Endothelial cell of umbilical vein (primary cell): Measurements from ENCODE around the gene ZC3HAV1L. TPM values are rescaled to one million over a fixed set of nuclear protein-coding genes. Genes with fewer than 3 reads are reported as not detected.

ENCODE experiments used
- BruUV-seq: library from RNA; stranded (reverse); fragments of 400-500 nt; replicated peaks from 2 replicates; lab custom pipeline; 2021; lab: Mats Ljungman, UMichigan
- CTCF ChIA-PET: fragments of 300-600, 350-600 bp; sonication (Branson Sonifier 250); formaldehyde crosslinking; loops from one replicate; lab custom pipeline; 2021; ENCODE audit warnings: antibody characterized with exemption, inconsistent platforms; lab: Charles Lee
- POLR2A ChIA-PET: fragments of 300-600, 350-600 bp; sonication (Branson Sonifier 250); formaldehyde crosslinking; loops from one replicate; lab custom pipeline; 2021; ENCODE audit warnings: antibody characterized with exemption, inconsistent platforms; lab: Charles Lee
- DNase-seq: peaks from one replicate; pipeline ENCODE4 v3.0.0-alpha.2; 2011; ENCODE audit warnings: low read depth, low spot score
- FAIRE-seq: peaks from 2 replicates; lab custom pipeline; 2011; peaks lifted over from hg19 to GRCh38; lab: Jason Lieb, UNC
- H2AFZ ChIP-seq: 2 replicates; pipeline ENCODE4 v1.6.0; 2012; ENCODE audit warnings: low read depth, low read length, control low read depth, inconsistent platforms
- H3K27ac ChIP-seq: 2 replicates; pipeline ENCODE4 v1.5.1; 2011; ENCODE audit warnings: low read depth, mild to moderate bottlenecking, control low read depth, low read length, moderate library complexity; ENCODE audit not compliant: insufficient read depth
- H3K27me3 ChIP-seq, 2 experiments: 2 replicates each; pipeline versions ENCODE4 v1.6.0 to v1.6.1; 2011; ENCODE audit warnings: low read length in 2 of 2, mixed read lengths in 1 of 2; ENCODE audit not compliant: control insufficient read depth in 2 of 2, insufficient read depth in 2 of 2
- H3K36me3 ChIP-seq, 2 experiments: 2 replicates in 1 of 2; 3 replicates in 1 of 2; pipeline ENCODE4 v1.5.1; 2011; ENCODE audit warnings: low read length in 2 of 2, mild to moderate bottlenecking in 1 of 2, moderate library complexity in 1 of 2; ENCODE audit not compliant: control insufficient read depth in 2 of 2, insufficient read depth in 2 of 2; ENCODE audit errors: extremely low read depth in 1 of 2
- H3K4me1 ChIP-seq: 3 replicates; pipeline ENCODE4 v1.5.1; 2011; ENCODE audit warnings: mild to moderate bottlenecking, low read length; ENCODE audit not compliant: control insufficient read depth, insufficient read depth; ENCODE audit errors: extremely low read depth
- H3K4me2 ChIP-seq: 2 replicates; pipeline ENCODE4 v1.6.1; 2011; ENCODE audit warnings: low read length, control low read depth, mixed read lengths; ENCODE audit not compliant: insufficient read depth
- H3K4me3 ChIP-seq, 3 experiments: fragments of 200-600 bp in 1 of 3; sonication (generic), shearing (Covaris generic) in 1 of 3; replicated peaks in 1 of 3; 2 replicates each; pipeline ENCODE4 v1.5.1; 2011 to 2016; ENCODE audit warnings: control low read depth in 3 of 3, low read length in 3 of 3, mild to moderate bottlenecking in 2 of 3, inconsistent platforms in 1 of 3, low read depth in 1 of 3, moderate library complexity in 1 of 3; ENCODE audit not compliant: insufficient read depth in 1 of 3
- H3K79me2 ChIP-seq: 2 replicates; pipeline ENCODE4 v1.6.0; 2012; ENCODE audit warnings: low read length, inconsistent platforms; ENCODE audit not compliant: control insufficient read depth, insufficient read depth
- H3K9ac ChIP-seq: replicated peaks from 2 replicates; pipeline ENCODE3; 2011; ENCODE audit warnings: low read length, control low read depth; ENCODE audit not compliant: insufficient read depth; ENCODE audit errors: extremely low read depth
- H3K9me1 ChIP-seq: replicated peaks from 3 replicates; pipeline ENCODE4 v1.6.0; 2011; ENCODE audit warnings: mild to moderate bottlenecking, low read length; ENCODE audit not compliant: control insufficient read depth, insufficient read depth; ENCODE audit errors: extremely low read depth
- H3K9me3 ChIP-seq: replicated peaks from 2 replicates; pipeline ENCODE4 v1.5.1; 2012; ENCODE audit warnings: low read length, inconsistent platforms; ENCODE audit not compliant: control insufficient read depth, insufficient read depth
- H4K20me1 ChIP-seq: replicated peaks from 2 replicates; pipeline ENCODE3; 2011; ENCODE audit warnings: mild to moderate bottlenecking, low read length; ENCODE audit not compliant: control insufficient read depth, insufficient read depth; ENCODE audit errors: extremely low read depth
- CTCF ChIP-seq, 2 donors: IDR thresholded peaks; 1 replicate in 1 of 2; 2 replicates in 1 of 2; pipeline ENCODE4 v1.5.1; 2011; ENCODE audit warnings: low read length in 2 of 2, mild to moderate bottlenecking in 2 of 2, moderate library complexity in 2 of 2, control low read depth in 1 of 2, inconsistent platforms in 1 of 2, low read depth in 1 of 2; ENCODE audit not compliant: insufficient read depth in 1 of 2; ENCODE audit errors: extremely low read depth in 1 of 2
- EZH2 ChIP-seq: IDR thresholded peaks from 2 replicates; pipeline ENCODE4 v1.6.1; 2012; ENCODE audit warnings: borderline replicate concordance, low read depth, mild to moderate bottlenecking, moderate library complexity, low read length, inconsistent platforms; ENCODE audit not compliant: severe bottlenecking
- FOS ChIP-seq: IDR thresholded peaks from 2 replicates; pipeline ENCODE4 v1.6.1; 2011; ENCODE audit warnings: mild to moderate bottlenecking, low read length, moderate library complexity, borderline replicate concordance; ENCODE audit not compliant: insufficient read depth
- GATA2 ChIP-seq: IDR thresholded peaks from 2 replicates; pipeline ENCODE4 v1.7.0; 2011; ENCODE audit warnings: low read depth, mild to moderate bottlenecking, moderate library complexity, mixed read lengths, low read length; ENCODE audit not compliant: insufficient read length, insufficient read depth
- JUN ChIP-seq: IDR thresholded peaks from 2 replicates; pipeline ENCODE4 v1.6.1; 2011; ENCODE audit warnings: borderline replicate concordance, low read depth; ENCODE audit not compliant: insufficient read length, insufficient read depth
- MAX ChIP-seq: IDR thresholded peaks from 2 replicates; pipeline ENCODE4 v1.6.1; 2011; ENCODE audit not compliant: insufficient read depth, insufficient read length
- MYC ChIP-seq: IDR thresholded peaks from one replicate; pipeline ENCODE4 v1.6.1; 2011; ENCODE audit warnings: mild to moderate bottlenecking, low read depth, low read length
- POLR2A ChIP-seq: IDR thresholded peaks from 2 replicates; pipeline ENCODE4 v1.6.1; 2012; ENCODE audit warnings: low read depth, mild to moderate bottlenecking, control low read depth, low read length
- POLR2AphosphoS5 ChIP-seq: IDR thresholded peaks from 2 replicates; pipeline ENCODE4 v1.6.1; 2012; ENCODE audit warnings: low read depth, mild to moderate bottlenecking, control low read depth, low read length, moderate library complexity; ENCODE audit not compliant: insufficient read depth
- dilution Hi-C: fragments of 300-500 bp; cut with MboI; formaldehyde crosslinking; loops from one replicate; pipeline ENCODE4 v1.15.0; 2019; ENCODE audit warnings: low sequenced_read_pairs; ENCODE audit not compliant: extremely low pct_ligation_motif_present
- intact Hi-C: fragments of 100-400 bp; cut with micrococcal nuclease; formaldehyde crosslinking; loops from one replicate; pipeline ENCODE4 v1.10.0; 2022
- polyA plus RNA-seq, 4 experiments: library from polyadenylated mRNA; depleted of rRNA in 3 of 4; stranded (reverse) in 3 of 4; unstranded in 1 of 4; fragments of >200 nt; gene quantifications; 2 replicates each; pipeline versions ENCODE4 v1.2.1 to v1.2.3, GENCODE V29; 2011 to 2012; ENCODE audit warnings: missing spikeins in 1 of 4
- total RNA-seq: library from RNA; stranded (reverse); gene quantifications from 2 replicates; pipeline ENCODE4 v1.2.3, GENCODE V29; 2021

ZC3HAV1L gene
- total and polyA plus RNA-seq, 2 donors (not counting 3 experiments of a cell fraction or from before 2014, with no cell fraction given), result 15.9 to 25.7 TPM

GRCh38 chr7:138992052-138992531, 43.8 kb downstream of the ZC3HAV1L start:
- Histone ChIP-seq H3K4me1 (no peaks in the 10 kb centered on the region), H3K36me3 (no peaks in the 10 kb centered on the region), H3K27ac (no peak overlapping the region), H2AFZ (no peak overlapping the region), H3K4me2 (no peak overlapping the region), H3K27me3 (peaks cover 7 to 8% of the 10 kb centered on the region in 2 experiments), H3K9ac (no peak overlapping the region), H3K79me2 (no peaks in the 10 kb centered on the region), H3K9me1 (no peaks in the 10 kb centered on the region), H4K20me1 (no peaks in the 10 kb centered on the region), H3K4me3 (no peak overlapping the region), H3K9me3 (peaks cover 3% of the 10 kb centered on the region)
- CTCF ChIA-PET, result no interaction called here
- TF ChIP-seq CTCF (IDR thresholded peaks at IDR 0.05; ENCODE audit: extremely low read depth in 1 of 2, insufficient read depth in 1 of 2, low read depth in 1 of 2, low read length in 2 of 2), result no peak
- no peak for TF ChIP-seq POLR2A
- no peak for TF ChIP-seq POLR2AphosphoS5
- no peak for TF ChIP-seq MYC
- TF ChIP-seq FOS, result no peak
- POLR2A ChIA-PET, result no interaction called here
- DNase-seq (no peak), FAIRE-seq (no peak)
- intact Hi-C loops, result no loop called here
- dilution Hi-C loops, result no loop called here
- BruUV-seq, result no TSS peak

- H3K9ac ChIP-seq, result no peak overlapping the region
- peaks cover 7 to 8% of the 10 kb centered on the region in 2 experiments for H3K27me3 ChIP-seq
- FAIRE-seq (no peak), DNase-seq (no peak)
- no peak overlapping the region for H3K27ac ChIP-seq
- no peaks in the 10 kb centered on the region for H3K9me1 ChIP-seq
- H3K79me2 ChIP-seq, result no peaks in the 10 kb centered on the region
- H3K4me1 ChIP-seq, result no peaks in the 10 kb centered on the region
- dilution Hi-C loops, result no loop called here
- peaks cover 3% of the 10 kb centered on the region for H3K9me3 ChIP-seq
- TF ChIP-seq MYC (no peak), GATA2 (no peak), POLR2AphosphoS5 (no peak), MAX (no peak), JUN (no peak), EZH2 (no peak), FOS (no peak), POLR2A (no peak), CTCF (IDR thresholded peaks at IDR 0.05; ENCODE audit: extremely low read depth in 1 of 2, insufficient read depth in 1 of 2, low read depth in 1 of 2, low read length in 2 of 2) (no peak)
- H2AFZ ChIP-seq, result no peak overlapping the region
- no peaks in the 10 kb centered on the region for H4K20me1 ChIP-seq
- CTCF ChIA-PET, result interaction anchor here (2.8 kb wide), 1 partner anchor 101 kb away, joined by 12 read pairs; no protein-coding TSS in a partner anchor
- no peak overlapping the region for H3K4me2 ChIP-seq
- no peak overlapping the region for H3K4me3 ChIP-seq
- no TSS peak for BruUV-seq
- intact Hi-C loops, result no loop called here
- POLR2A ChIA-PET, result no interaction called here
- no peaks in the 10 kb centered on the region for H3K36me3 ChIP-seq
Observed at GRCh38 chr7:138987686-138988085, 48.2 kb downstream of the ZC3HAV1L start.
